OCI-LY7 (cell line): ENCODE data around the gene DUSP28. TPM values are rescaled to one million over a fixed set of nuclear protein-coding genes. Genes with fewer than 3 reads are reported as not detected.

ENCODE experiments used
- Bru-seq: library from RNA; stranded (reverse); fragments of 400-500 nt; gene quantifications from one replicate; lab custom pipeline; 2021; lab: Mats Ljungman, UMichigan
- BruChase-seq, 2 experiments: library from RNA; stranded (reverse); fragments of 400-500 nt; gene quantifications; one replicate each; lab custom pipeline; 2021; lab: Mats Ljungman, UMichigan
- BruUV-seq: library from RNA; stranded (reverse); fragments of 400-500 nt; replicated peaks from 2 replicates; lab custom pipeline; 2021; lab: Mats Ljungman, UMichigan
- CTCF ChIA-PET: fragments of 300-600 bp; sonication (Branson Sonifier 250); formaldehyde crosslinking; loops from one replicate; lab custom pipeline; 2022; ENCODE audit warnings: antibody characterized with exemption; ENCODE audit not compliant: unreplicated experiment; lab: Charles Lee
- POLR2A ChIA-PET: fragments of 300-600 bp; sonication (Branson Sonifier 250); formaldehyde crosslinking; loops from one replicate; lab custom pipeline; 2022; ENCODE audit warnings: antibody characterized with exemption; lab: Charles Lee
- DNase-seq: peaks from one replicate; pipeline ENCODE4 v3.0.0-alpha.2; 2015; ENCODE audit warnings: low spot score
- H2AFZ ChIP-seq: fragments of 200-600 bp; sonication (generic), shearing (Covaris generic); 2 replicates; pipeline ENCODE4 v1.6.1; 2014; ENCODE audit warnings: mild to moderate bottlenecking, antibody characterized with exemption, low read length, moderate library complexity
- H3K27ac ChIP-seq: fragments of 200-600 bp; sonication (generic); 2 replicates; pipeline ENCODE4 v1.5.1; 2014; ENCODE audit warnings: mixed run types, low read depth, mild to moderate bottlenecking, moderate library complexity, low read length, inconsistent platforms; ENCODE audit not compliant: poor library complexity, severe bottlenecking
- H3K36me3 ChIP-seq: fragments of 200-600 bp; sonication (generic); 2 replicates; pipeline ENCODE4 v1.6.1; 2014; ENCODE audit warnings: mild to moderate bottlenecking, antibody characterized with exemption, low read length, moderate library complexity, mixed read lengths; ENCODE audit not compliant: insufficient read depth
- H3K4me1 ChIP-seq: fragments of 200-600 bp; sonication (generic); 2 replicates; pipeline ENCODE4 v1.5.1; 2014; ENCODE audit warnings: mild to moderate bottlenecking, low read length; ENCODE audit not compliant: insufficient read depth, poor library complexity, severe bottlenecking
- H3K4me2 ChIP-seq: fragments of 200-600 bp; sonication (generic); 2 replicates; pipeline ENCODE4 v1.6.1; 2014; ENCODE audit warnings: mild to moderate bottlenecking, low read length
- H3K4me3 ChIP-seq: fragments of 200-600 bp; sonication (generic); 2 replicates; pipeline ENCODE4 v1.5.1; 2014; ENCODE audit warnings: mild to moderate bottlenecking, low read depth, low read length; ENCODE audit not compliant: poor library complexity, severe bottlenecking
- H3K79me2 ChIP-seq: fragments of 200-600 bp; sonication (generic); 2 replicates; pipeline ENCODE4 v1.6.1; 2016; ENCODE audit warnings: low read depth, mild to moderate bottlenecking, low read length, moderate library complexity, mixed read lengths; ENCODE audit not compliant: insufficient read depth
- H3K9me2 ChIP-seq: fragments of 200-600 bp; sonication (generic); 2 replicates; pipeline ENCODE4 v1.6.1; 2016; ENCODE audit warnings: mild to moderate bottlenecking, low read length, mixed read lengths; ENCODE audit not compliant: insufficient read depth
- H3K9me3 ChIP-seq: fragments of 200-600 bp; sonication (generic); 2 replicates; pipeline ENCODE4 v1.6.1; 2014; ENCODE audit warnings: mild to moderate bottlenecking, mixed run types, low read length, mixed read lengths
- H4K20me1 ChIP-seq: fragments of 200-600 bp; sonication (generic); 2 replicates; pipeline ENCODE4 v1.6.1; 2014; ENCODE audit warnings: mild to moderate bottlenecking, antibody characterized with exemption, low read length, moderate library complexity, mixed read lengths; ENCODE audit not compliant: insufficient read depth
- EZH2phosphoT487 ChIP-seq: fragments of 200-600 bp; sonication (generic); IDR thresholded peaks from 2 replicates; pipeline ENCODE4 v1.6.1; 2018; ENCODE audit warnings: low read depth, borderline replicate concordance, mild to moderate bottlenecking, mixed run types, antibody characterized with exemption, low read length, moderate library complexity, mixed read lengths
- intact Hi-C: fragments of 100-400 bp; cut with micrococcal nuclease; formaldehyde crosslinking; loops from one replicate; pipeline ENCODE4 v1.10.0; 2022; ENCODE audit not compliant: unreplicated experiment
- long read RNA-seq: library from polyadenylated mRNA; stranded (forward); transcript quantifications from one replicate; pipeline ENCODE4 v2.0.0, GENCODE V29; 2022
- total RNA-seq, 2 experiments: library from RNA; depleted of rRNA in 1 of 2; stranded (reverse); fragments of >200 nt in 1 of 2; shearing (Covaris generic) in 1 of 2; gene quantifications; 2 replicates each; pipeline ENCODE4 v1.2.3, GENCODE V29; 2014 to 2022
- TF ChIP-seq, protein P1 (sequence below): fragments of 200-600 bp; sonication (generic); conservative IDR thresholded peaks from 2 replicates; pipeline ENCODE4 v1.5.1; 2014; ENCODE audit warnings: mild to moderate bottlenecking, antibody characterized with exemption, low read length, moderate library complexity, mixed read lengths

DUSP28 gene, protein sequence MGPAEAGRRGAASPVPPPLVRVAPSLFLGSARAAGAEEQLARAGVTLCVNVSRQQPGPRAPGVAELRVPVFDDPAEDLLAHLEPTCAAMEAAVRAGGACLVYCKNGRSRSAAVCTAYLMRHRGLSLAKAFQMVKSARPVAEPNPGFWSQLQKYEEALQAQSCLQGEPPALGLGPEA
- total RNA-seq (2014; rRNA removed; shearing (Covaris generic)): 13.0 and 17.6 TPM in 2 replicates
- 15.8 and 16.7 TPM in 2 replicates for total RNA-seq (2022)
- percentile 77 among the genes with signal in this experiment for Bru-seq, nascent RNA
- percentile 74 among the genes with signal in this experiment for BruChase-seq, experiment 1, labeled RNA remaining after a 6-hour chase
- percentile 69 among the genes with signal in this experiment for BruChase-seq, experiment 2, labeled RNA remaining after a 2-hour chase
- long read RNA-seq, transcript DUSP28-201 (3 exons, 1,555 nt): minor isoform, 7 of 29 reads
- long read RNA-seq, transcript DUSP28-202 (2 exons, 3,461 nt): major isoform, 13 of 29 reads
- long read RNA-seq, partial matches to known transcripts: 0 of 29 reads
- long read RNA-seq, other reads (novel, unspliced or antisense): 9 of 29 reads

DNA sequence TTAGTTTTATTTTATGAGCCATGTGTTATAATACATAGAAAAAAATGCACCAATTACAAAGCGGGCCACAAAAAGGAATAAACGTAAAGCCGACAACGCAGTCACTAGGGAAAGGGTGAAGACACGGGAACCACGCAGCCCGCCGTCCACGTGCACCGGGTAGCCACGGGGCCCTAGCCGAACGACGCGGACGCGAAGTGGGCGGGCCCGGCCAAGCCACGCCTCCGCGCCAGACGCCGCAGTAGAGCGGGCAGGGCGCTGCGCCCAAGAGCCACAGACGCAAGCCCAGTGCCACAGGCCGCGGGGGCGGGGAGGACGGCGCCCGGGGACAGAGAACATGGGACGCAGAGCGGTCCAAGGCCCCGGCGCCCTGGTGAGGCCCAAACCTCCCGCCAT lies at the start of gene DUSP28:
Gene DUSP28, plus strand, starts transcription at position 274 of the 396 bp plus-strand sequence. CDS start 328 bp downstream, outside the sequence.
- H3K79me2 ChIP-seq: peaks cover 44% of the 10 kb centered on the region; the same call in 1 of the 2 replicates
- no peak for TF ChIP-seq EZH2phosphoT487
- TF ChIP-seq, protein P1, sequence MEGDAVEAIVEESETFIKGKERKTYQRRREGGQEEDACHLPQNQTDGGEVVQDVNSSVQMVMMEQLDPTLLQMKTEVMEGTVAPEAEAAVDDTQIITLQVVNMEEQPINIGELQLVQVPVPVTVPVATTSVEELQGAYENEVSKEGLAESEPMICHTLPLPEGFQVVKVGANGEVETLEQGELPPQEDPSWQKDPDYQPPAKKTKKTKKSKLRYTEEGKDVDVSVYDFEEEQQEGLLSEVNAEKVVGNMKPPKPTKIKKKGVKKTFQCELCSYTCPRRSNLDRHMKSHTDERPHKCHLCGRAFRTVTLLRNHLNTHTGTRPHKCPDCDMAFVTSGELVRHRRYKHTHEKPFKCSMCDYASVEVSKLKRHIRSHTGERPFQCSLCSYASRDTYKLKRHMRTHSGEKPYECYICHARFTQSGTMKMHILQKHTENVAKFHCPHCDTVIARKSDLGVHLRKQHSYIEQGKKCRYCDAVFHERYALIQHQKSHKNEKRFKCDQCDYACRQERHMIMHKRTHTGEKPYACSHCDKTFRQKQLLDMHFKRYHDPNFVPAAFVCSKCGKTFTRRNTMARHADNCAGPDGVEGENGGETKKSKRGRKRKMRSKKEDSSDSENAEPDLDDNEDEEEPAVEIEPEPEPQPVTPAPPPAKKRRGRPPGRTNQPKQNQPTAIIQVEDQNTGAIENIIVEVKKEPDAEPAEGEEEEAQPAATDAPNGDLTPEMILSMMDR: no peak
- no peaks in the 10 kb centered on the region for H3K9me3 ChIP-seq
- ChIA-PET POLR2A (interaction anchor here (1.0 to 4.6 kb wide), 2 partner anchors 20 to 26 kb away, joined by 3 to 37 read pairs; partner anchors contain the start of gene CAPN10), CTCF (no interaction called here)
- H3K4me1 ChIP-seq: peaks cover 53% of the 10 kb centered on the region
- peak within 1 kb of the TSS; percentile 78 for H3K4me2 ChIP-seq
- H3K36me3 ChIP-seq: peaks cover 48% of the 10 kb centered on the region
- H3K4me3 ChIP-seq: peak within 1 kb of the TSS; percentile 91
- BruUV-seq: no TSS peak
- no peak within 1 kb of the TSS for H2AFZ ChIP-seq
- no peaks in the 10 kb centered on the region for H3K9me2 ChIP-seq
- peak within 1 kb of the TSS; percentile 86 for H3K27ac ChIP-seq
- intact Hi-C loops: loop anchor here (1.0 to 5.0 kb wide), 2 partner anchors 24 to 1142 kb away; partner anchors contain the start of gene ING5
- no peaks in the 10 kb centered on the region for H4K20me1 ChIP-seq
- DNase-seq: peak; percentile 90

DNA sequence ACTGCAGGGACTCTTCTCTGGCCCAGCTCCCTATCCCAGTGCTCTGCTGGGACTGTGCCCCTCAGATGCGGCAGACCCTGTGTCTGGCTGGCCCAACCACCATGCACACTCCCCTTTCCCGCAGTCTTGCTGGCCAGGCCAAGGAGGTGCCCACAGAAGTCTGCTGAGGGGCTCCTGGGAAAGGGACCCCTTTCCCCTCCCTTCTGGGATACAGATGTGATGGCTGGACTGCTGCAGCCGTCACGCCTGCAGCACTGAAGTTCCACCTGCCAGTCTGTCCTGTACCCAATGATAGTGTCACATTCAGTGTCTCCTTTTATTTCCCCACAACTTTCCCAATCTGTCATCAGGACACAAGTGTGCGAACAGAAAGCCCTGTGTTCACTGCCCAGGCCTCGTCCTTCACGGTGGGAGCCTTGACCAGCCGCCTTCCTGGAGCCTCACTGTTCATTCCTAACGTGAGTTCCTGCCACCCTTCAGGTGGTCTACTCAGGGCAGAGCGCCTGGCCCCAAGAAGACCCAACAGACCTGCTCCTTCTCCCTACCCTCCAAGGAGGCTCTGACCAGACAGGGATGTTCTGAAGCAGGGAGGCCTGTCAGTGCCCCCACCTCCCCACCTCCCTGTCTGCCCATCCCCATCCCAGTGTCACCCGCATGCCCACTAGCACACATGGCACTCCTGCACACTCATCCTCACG lies 49.5 kb upstream of the DUSP28 start:
- no TSS peak for BruUV-seq
- Histone ChIP-seq H3K4me1 (peaks cover 4% of the 10 kb centered on the region), H3K9me2 (no peaks in the 10 kb centered on the region), H3K9me3 (no peaks in the 10 kb centered on the region), H3K4me3 (no peak overlapping the region), H3K4me2 (no peak overlapping the region), H3K36me3 (peaks cover 34% of the 10 kb centered on the region), H3K79me2 (no peaks in the 10 kb centered on the region), H3K27ac (no peak overlapping the region), H2AFZ (no peak overlapping the region), H4K20me1 (no peaks in the 10 kb centered on the region)
- intact Hi-C loops: no loop called here
- ChIA-PET POLR2A (no interaction called here), CTCF (no interaction called here)
- TF ChIP-seq, protein P1: no peak
- TF ChIP-seq EZH2phosphoT487: no peak
- DNase-seq: no peak
